Activated CD8-positive, alpha-beta memory T cell treated with anti-CD3 and anti-CD28 coated beads for 48 hours (primary cell): ENCODE results near the gene NFATC1.
A peak's percentile ranks its signal among the peaks of the same experiment; 100 is the strongest.

Experiments
- DNase-seq, 3 experiments: peaks; one replicate each; pipeline ENCODE4 v3.0.0-alpha.2; 2020; ENCODE audit warnings: low read depth in 2 of 3, low spot score in 2 of 3

Gene NFATC1

GRCh38 chr18:79388043-79388442 is 7.7 kb upstream of the NFATC1 start:
- no peak for DNase-seq

GRCh38 chr18:79389689-79390088 is 6.0 kb upstream of the NFATC1 start:
- DNase-seq = no peak

GRCh38 chr18:79392226-79392625 is 3.5 kb upstream of the NFATC1 start:
- no peak for DNase-seq

GRCh38 chr18:79393181-79393634 is 2.5 kb upstream of the NFATC1 start:
- no peak for DNase-seq

- no peak for DNase-seq
These were observed 1.8 kb upstream of the NFATC1 start for GRCh38 chr18:79393635-79394533.

GRCh38 chr18:79394534-79395307 is 1.0 kb upstream of the NFATC1 start:
- peak in 1 of 3 experiments; percentile 66 for DNase-seq

GRCh38 chr18:79395308-79395640 is 456 bp upstream of the NFATC1 start:
- no peak for DNase-seq

GRCh38 chr18:79396431-79397246 is 909 bp downstream of the NFATC1 start:
- no peak for DNase-seq

- no peak for DNase-seq
These were observed 1.6 kb downstream of the NFATC1 start for GRCh38 chr18:79397247-79397829.

- no peak for DNase-seq
These were observed 2.4 kb downstream of the NFATC1 start for GRCh38 chr18:79397830-79398761.

- DNase-seq = peak in 1 of 3 experiments; percentile 24
These were observed 3.7 kb downstream of the NFATC1 start for GRCh38 chr18:79399275-79400081.

GRCh38 chr18:79400091-79400590 is 4.4 kb downstream of the NFATC1 start:
- no peak for DNase-seq

- DNase-seq = no peak
These were observed 5.1 kb downstream of the NFATC1 start for GRCh38 chr18:79400591-79401381.

GRCh38 chr18:79401494-79402208 is 5.9 kb downstream of the NFATC1 start:
- DNase-seq = no peak

- DNase-seq = no peak
These were observed 6.5 kb downstream of the NFATC1 start for GRCh38 chr18:79402209-79402576.

GRCh38 chr18:79402977-79403722 is 7.4 kb downstream of the NFATC1 start:
- DNase-seq = no peak
